SK-N-SH (cell line): ENCODE data around the gene SLC26A2. TPM values are rescaled to one million over a fixed set of nuclear protein-coding genes. Genes with fewer than 3 reads are reported as not detected.
A peak's percentile ranks its signal among the peaks of the same experiment; 100 is the strongest.

Source experiments
- CTCF ChIA-PET: fragments of 300-600, 350-600 bp; formaldehyde crosslinking; extraction: SDS; loops from one replicate; lab custom pipeline; 2021; lab: Yijun Ruan, JAX
- POLR2A ChIA-PET: fragments of 350-600 bp; sonication (Branson Sonifier 250); formaldehyde crosslinking; extraction: SDS; loops from one replicate; lab custom pipeline; 2020; ENCODE audit warnings: antibody characterized with exemption, inconsistent platforms; lab: Yijun Ruan, JAX
- DNase-seq: peaks from one replicate; pipeline ENCODE4 v3.0.0; 2012
- H2AFZ ChIP-seq: fragments of 200-600 bp; sonication (generic); 2 replicates; pipeline ENCODE4 v1.8.1; 2016; ENCODE audit warnings: antibody characterized with exemption, mild to moderate bottlenecking, low read depth
- H3F3A ChIP-seq: fragments of 200-600 bp; sonication (generic); replicated peaks from 2 replicates; pipeline ENCODE3; 2016; ENCODE audit warnings: antibody characterized with exemption, mild to moderate bottlenecking; ENCODE audit not compliant: insufficient read depth
- H3K27ac ChIP-seq, 2 experiments: fragments of 200-500 bp in 1 of 2; fragments of 200-600 bp in 1 of 2; sonication (Bioruptor generic) in 1 of 2; sonication (generic), shearing (Covaris generic) in 1 of 2; 2 replicates each; pipeline versions ENCODE4 v1.5.1 to v1.6.1; 2014 to 2016; ENCODE audit warnings: low read depth in 2 of 2, inconsistent platforms in 1 of 2, low read length in 1 of 2, mild to moderate bottlenecking in 1 of 2, mixed read lengths in 1 of 2
- H3K27me3 ChIP-seq: fragments of 200-600 bp; sonication (generic), shearing (Covaris generic); 2 replicates; pipeline ENCODE4 v1.6.1; 2016; ENCODE audit warnings: mixed run types; ENCODE audit not compliant: insufficient read depth
- H3K36me3 ChIP-seq, 2 experiments: fragments of 200-500 bp in 1 of 2; fragments of 200-600 bp in 1 of 2; sonication (Bioruptor generic) in 1 of 2; sonication (generic) in 1 of 2; replicated peaks in 1 of 2; 2 replicates each; pipeline versions ENCODE3 to v1.5.1; 2014 to 2016; ENCODE audit warnings: low read length in 1 of 2, mild to moderate bottlenecking in 1 of 2; ENCODE audit not compliant: insufficient read depth in 2 of 2, control insufficient read depth in 1 of 2
- H3K4me1 ChIP-seq, 2 experiments: fragments of 200-500 bp in 1 of 2; fragments of 200-600 bp in 1 of 2; sonication (Bioruptor generic) in 1 of 2; sonication (generic), shearing (Covaris generic) in 1 of 2; 2 replicates each; pipeline versions ENCODE4 v1.5.1 to v1.6.1; 2014 to 2016; ENCODE audit warnings: low read depth in 1 of 2, low read length in 1 of 2, mixed run types in 1 of 2; ENCODE audit not compliant: insufficient read depth in 2 of 2, control insufficient read depth in 1 of 2
- H3K4me2 ChIP-seq: fragments of 200-600 bp; sonication (generic), shearing (Covaris generic); 2 replicates; pipeline ENCODE4 v1.6.1; 2017; ENCODE audit warnings: mixed run types
- H3K4me3 ChIP-seq, 2 experiments: fragments of 200-500 bp in 1 of 2; fragments of 200-600 bp in 1 of 2; sonication (Bioruptor generic) in 1 of 2; sonication (generic), shearing (Covaris generic) in 1 of 2; 2 replicates each; pipeline versions ENCODE4 v1.5.1 to v1.8.1; 2014 to 2016; ENCODE audit warnings: low read depth in 2 of 2, inconsistent platforms in 1 of 2, low read length in 1 of 2, mild to moderate bottlenecking in 1 of 2, mixed read lengths in 1 of 2, moderate library complexity in 1 of 2
- H3K79me2 ChIP-seq: fragments of 200-600 bp; sonication (generic); 2 replicates; pipeline ENCODE4 v1.8.1; 2017; ENCODE audit warnings: mild to moderate bottlenecking; ENCODE audit not compliant: insufficient read depth
- H3K9ac ChIP-seq: fragments of 200-600 bp; sonication (generic); 2 replicates; pipeline ENCODE4 v1.6.1; 2017; ENCODE audit warnings: mixed run types
- H3K9me2 ChIP-seq: fragments of 200-600 bp; sonication (generic); 2 replicates; pipeline ENCODE4 v1.6.1; 2017; ENCODE audit warnings: mixed run types
- H3K9me3 ChIP-seq: fragments of 200-600 bp; sonication (generic); 2 replicates; pipeline ENCODE4 v1.6.1; 2017; ENCODE audit warnings: mixed run types, mild to moderate bottlenecking, moderate library complexity
- H4K20me1 ChIP-seq: fragments of 200-600 bp; sonication (generic); 2 replicates; pipeline ENCODE4 v1.6.1; 2017; ENCODE audit warnings: mild to moderate bottlenecking, mixed run types; ENCODE audit not compliant: insufficient read depth
- NRF1 ChIP-seq: IDR thresholded peaks from 2 replicates; pipeline ENCODE4 v1.6.1; 2012; ENCODE audit warnings: low read depth, mild to moderate bottlenecking, low read length
- POLR2AphosphoS5 ChIP-seq: IDR thresholded peaks from 2 replicates; pipeline ENCODE4 v1.6.1; 2012; ENCODE audit warnings: low read depth, low read length
- RCOR1 ChIP-seq: fragments of 150-350 bp; IDR thresholded peaks from 2 replicates; pipeline ENCODE4 v1.6.1; 2017; ENCODE audit warnings: antibody characterized with exemption, low read length
- RXRA ChIP-seq: IDR thresholded peaks from 2 replicates; pipeline ENCODE4 v1.4.0; 2012; ENCODE audit warnings: low read depth, mild to moderate bottlenecking, borderline replicate concordance
- SIN3A ChIP-seq: IDR thresholded peaks from 2 replicates; pipeline ENCODE4 v1.6.1; 2012; ENCODE audit warnings: low read depth, mild to moderate bottlenecking, low read length, moderate library complexity, borderline replicate concordance
- TAF1 ChIP-seq: IDR thresholded peaks from 2 replicates; pipeline ENCODE4 v1.6.1; 2012; ENCODE audit warnings: low read depth, mild to moderate bottlenecking, low read length, moderate library complexity, borderline replicate concordance
- TCF12 ChIP-seq: IDR thresholded peaks from 2 replicates; pipeline ENCODE4 v1.4.0; 2012
- WGBS: methylation state at CpG from one replicate; pipeline ENCODE4 v1.1.6; 2017; ENCODE audit warnings: low lambda C conversion rate; 5-methylcytosine and 5-hydroxymethylcytosine counted together
- polyA plus RNA-seq, 3 experiments: library from polyadenylated mRNA; depleted of rRNA; stranded (reverse); fragments of >200 nt; gene quantifications; 2 replicates each; pipeline ENCODE4 v1.2.3, GENCODE V29; 2012
- TF ChIP-seq, protein P1 (sequence below): fragments of 200-600 bp; sonication (generic); IDR thresholded peaks from 2 replicates; pipeline ENCODE4 v1.6.1; 2017; ENCODE audit warnings: antibody characterized with exemption, mild to moderate bottlenecking, moderate library complexity
- TF ChIP-seq, protein P2 (sequence below): fragments of 150-350 bp; IDR thresholded peaks from 2 replicates; pipeline ENCODE4 v1.6.1; 2016; ENCODE audit warnings: mild to moderate bottlenecking, low read depth, low read length
- TF ChIP-seq, protein P3 (sequence below): IDR thresholded peaks from 2 replicates; pipeline ENCODE4; 2012

Gene SLC26A2
- polyA plus RNA-seq, 1 of the 3 experiments (the other 2 are of a cell fraction), result 1.3 TPM

DNA sequence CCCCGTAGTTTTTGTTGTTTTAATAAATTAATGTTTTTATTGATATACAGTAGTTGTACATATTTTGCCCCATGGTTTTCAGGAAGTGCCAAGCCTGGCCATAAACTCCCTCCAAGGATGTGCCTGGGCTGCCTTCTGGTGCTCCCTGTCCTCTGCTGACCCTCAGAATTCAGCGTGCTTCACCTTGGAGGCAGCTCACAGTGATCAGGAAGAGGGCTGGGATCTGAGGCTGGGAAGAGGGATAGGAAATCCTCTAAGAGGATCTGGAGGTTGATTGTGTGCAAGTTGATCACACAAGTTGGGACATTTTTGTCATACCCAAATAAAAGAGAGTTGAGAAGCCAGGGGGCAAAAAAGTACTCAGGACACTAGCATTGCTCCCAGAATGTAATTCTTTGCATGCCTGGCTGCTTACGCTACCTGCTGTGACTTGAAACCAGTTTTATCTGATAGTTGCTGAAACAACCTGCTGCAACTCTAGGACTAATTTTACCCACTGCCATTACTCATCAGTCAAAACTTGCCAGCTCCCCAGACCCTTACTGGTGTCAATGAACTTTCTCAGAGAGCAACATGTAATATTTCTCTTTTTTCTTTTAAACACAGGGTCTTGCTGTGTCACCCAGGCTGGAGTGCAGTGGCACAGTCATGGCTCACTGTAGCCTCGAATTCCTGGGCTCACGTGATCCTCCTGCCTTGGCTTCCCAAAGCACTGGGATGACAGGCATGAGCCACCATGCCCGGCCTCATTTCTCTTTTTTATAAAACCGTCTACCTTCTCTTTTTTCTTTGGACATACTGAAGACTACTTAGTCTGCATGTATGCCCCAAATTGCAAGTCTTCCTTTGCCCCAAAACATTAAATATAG, 44.9 kb upstream of the SLC26A2 start (continued):
- no peak for TF ChIP-seq POLR2AphosphoS5
- TF ChIP-seq, protein P1, sequence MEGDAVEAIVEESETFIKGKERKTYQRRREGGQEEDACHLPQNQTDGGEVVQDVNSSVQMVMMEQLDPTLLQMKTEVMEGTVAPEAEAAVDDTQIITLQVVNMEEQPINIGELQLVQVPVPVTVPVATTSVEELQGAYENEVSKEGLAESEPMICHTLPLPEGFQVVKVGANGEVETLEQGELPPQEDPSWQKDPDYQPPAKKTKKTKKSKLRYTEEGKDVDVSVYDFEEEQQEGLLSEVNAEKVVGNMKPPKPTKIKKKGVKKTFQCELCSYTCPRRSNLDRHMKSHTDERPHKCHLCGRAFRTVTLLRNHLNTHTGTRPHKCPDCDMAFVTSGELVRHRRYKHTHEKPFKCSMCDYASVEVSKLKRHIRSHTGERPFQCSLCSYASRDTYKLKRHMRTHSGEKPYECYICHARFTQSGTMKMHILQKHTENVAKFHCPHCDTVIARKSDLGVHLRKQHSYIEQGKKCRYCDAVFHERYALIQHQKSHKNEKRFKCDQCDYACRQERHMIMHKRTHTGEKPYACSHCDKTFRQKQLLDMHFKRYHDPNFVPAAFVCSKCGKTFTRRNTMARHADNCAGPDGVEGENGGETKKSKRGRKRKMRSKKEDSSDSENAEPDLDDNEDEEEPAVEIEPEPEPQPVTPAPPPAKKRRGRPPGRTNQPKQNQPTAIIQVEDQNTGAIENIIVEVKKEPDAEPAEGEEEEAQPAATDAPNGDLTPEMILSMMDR, result no peak
- TF ChIP-seq, all 33 proteins: peak for 3

DNA sequence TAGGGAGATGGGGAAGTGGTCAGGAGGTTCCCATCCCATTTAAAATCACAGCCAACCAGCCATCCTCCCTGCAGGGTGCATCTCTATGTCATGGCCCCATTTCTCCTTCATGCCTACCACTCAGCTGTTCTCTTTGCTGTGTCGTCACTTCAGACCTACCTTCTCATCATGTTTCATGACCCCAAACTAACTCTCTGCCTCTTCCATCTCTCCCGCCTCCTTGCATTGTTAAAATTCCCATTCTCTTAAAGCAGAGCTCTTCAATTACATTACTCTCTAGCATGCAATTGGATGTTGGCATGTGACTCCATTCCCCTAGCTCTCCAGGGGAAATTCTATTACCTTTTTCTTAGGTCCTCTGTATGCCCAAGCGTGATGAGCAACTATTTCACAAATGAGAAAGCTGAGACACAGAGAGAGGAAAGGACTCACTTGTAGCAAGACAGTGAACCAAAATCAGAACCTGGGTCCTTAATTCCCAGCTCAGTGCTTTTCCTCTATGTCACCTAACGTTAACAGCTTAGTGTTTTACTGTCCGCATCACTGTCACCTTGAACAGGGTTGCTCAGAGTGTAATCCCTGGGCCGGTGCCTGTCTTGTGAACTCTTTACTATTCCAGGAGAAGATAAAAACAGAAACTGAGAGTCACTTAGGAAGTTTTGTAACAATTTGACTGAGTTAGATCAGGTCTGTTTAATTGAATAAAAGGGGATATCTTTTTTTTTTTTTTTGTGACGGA, 44.1 kb upstream of the SLC26A2 start:
- no peak overlapping the region for H3K9ac ChIP-seq
- no peaks in the 10 kb centered on the region for H3K9me3 ChIP-seq
- no peaks in the 10 kb centered on the region for H3K79me2 ChIP-seq
- peak overlapping the region in 1 of 2 experiments; percentile 17; a peak in 1 of 4 replicates for H3K27ac ChIP-seq
- CTCF ChIA-PET, result interaction anchor here (0.7 to 2.2 kb wide), 4 partner anchors 11 to 82 kb away, joined by 3 to 11 read pairs (median 6); no protein-coding TSS in a partner anchor
- no peaks in the 10 kb centered on the region for H3K27me3 ChIP-seq
- H3K4me2 ChIP-seq, result peak overlapping the region; percentile 50
- H3F3A ChIP-seq, result peaks cover 6% of the 10 kb centered on the region
- TF ChIP-seq RXRA (no peak), TAF1 (no peak), TCF12 (no peak), NRF1 (no peak), RCOR1 (no peak), SIN3A (no peak)
- TF ChIP-seq, protein P2, sequence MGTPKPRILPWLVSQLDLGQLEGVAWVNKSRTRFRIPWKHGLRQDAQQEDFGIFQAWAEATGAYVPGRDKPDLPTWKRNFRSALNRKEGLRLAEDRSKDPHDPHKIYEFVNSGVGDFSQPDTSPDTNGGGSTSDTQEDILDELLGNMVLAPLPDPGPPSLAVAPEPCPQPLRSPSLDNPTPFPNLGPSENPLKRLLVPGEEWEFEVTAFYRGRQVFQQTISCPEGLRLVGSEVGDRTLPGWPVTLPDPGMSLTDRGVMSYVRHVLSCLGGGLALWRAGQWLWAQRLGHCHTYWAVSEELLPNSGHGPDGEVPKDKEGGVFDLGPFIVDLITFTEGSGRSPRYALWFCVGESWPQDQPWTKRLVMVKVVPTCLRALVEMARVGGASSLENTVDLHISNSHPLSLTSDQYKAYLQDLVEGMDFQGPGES, result no peak
- TF ChIP-seq, protein P3, sequence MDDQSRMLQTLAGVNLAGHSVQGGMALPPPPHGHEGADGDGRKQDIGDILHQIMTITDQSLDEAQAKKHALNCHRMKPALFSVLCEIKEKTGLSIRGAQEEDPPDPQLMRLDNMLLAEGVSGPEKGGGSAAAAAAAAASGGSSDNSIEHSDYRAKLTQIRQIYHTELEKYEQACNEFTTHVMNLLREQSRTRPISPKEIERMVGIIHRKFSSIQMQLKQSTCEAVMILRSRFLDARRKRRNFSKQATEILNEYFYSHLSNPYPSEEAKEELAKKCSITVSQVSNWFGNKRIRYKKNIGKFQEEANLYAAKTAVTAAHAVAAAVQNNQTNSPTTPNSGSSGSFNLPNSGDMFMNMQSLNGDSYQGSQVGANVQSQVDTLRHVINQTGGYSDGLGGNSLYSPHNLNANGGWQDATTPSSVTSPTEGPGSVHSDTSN, result no peak
- TF ChIP-seq, all 33 proteins: peak for 0
- Histone ChIP-seq H3K4me3 (no peak overlapping the region), H2AFZ (0 out of 2 replicates have a peak overlapping the region, but pooled peaks have one; percentile 27), H4K20me1 (no peaks in the 10 kb centered on the region), H3K9me2 (no peaks in the 10 kb centered on the region), H3K4me1 (peaks cover 0 to 22% of the 10 kb centered on the region in 2 experiments; a peak in 1 of 4 replicates), H3K36me3 (no peaks in the 10 kb centered on the region)
- 92% methylated on average over 7 of the region's 7 CpGs for WGBS
- DNase-seq, result no peak
- POLR2A ChIA-PET, result no interaction called here
